Parathyroid adenoma (tissue), 2 donors: ENCODE results near the gene RPS6KC1.
"Not testable (repeated sequence)": the region's sequence is repeated elsewhere in the genome, so short reads cannot be mapped to it uniquely, and the experiment has no call there.

ENCODE experiments used
- H2AFZ ChIP-seq: fragments of 300-600 bp; sonication (generic); one replicate; pipeline ENCODE4 v1.7.0; 2017; ENCODE audit warnings: antibody characterized with exemption, mild to moderate bottlenecking
- H3K27ac ChIP-seq: fragments of 300-600 bp; sonication (generic); one replicate; pipeline ENCODE4 v1.7.0; 2017
- H3K27me3 ChIP-seq: fragments of 300-600 bp; sonication (generic); one replicate; pipeline ENCODE4 v1.7.0; 2017; ENCODE audit warnings: low read length; ENCODE audit not compliant: control insufficient read depth, insufficient read depth
- H3K36me3 ChIP-seq: fragments of 300-600 bp; sonication (generic); one replicate; pipeline ENCODE4 v1.7.0; 2017; ENCODE audit warnings: low read length; ENCODE audit not compliant: control insufficient read depth, insufficient read depth
- H3K4me1 ChIP-seq: fragments of 300-600 bp; sonication (generic); one replicate; pipeline ENCODE4 v1.7.0; 2017; ENCODE audit warnings: control low read depth
- H3K4me2 ChIP-seq: fragments of 300-600 bp; sonication (generic); one replicate; pipeline ENCODE4 v1.7.0; 2017; ENCODE audit warnings: low read length
- H3K4me3 ChIP-seq: fragments of 300-600 bp; sonication (generic); one replicate; pipeline ENCODE4 v1.7.0; 2017; ENCODE audit warnings: low read depth, low read length
- H3K79me2 ChIP-seq: fragments of 300-600 bp; sonication (generic); one replicate; pipeline ENCODE4 v1.7.0; 2017; ENCODE audit warnings: control low read depth
- H3K9ac ChIP-seq: fragments of 300-600 bp; sonication (generic); one replicate; pipeline ENCODE4 v1.7.0; 2017; ENCODE audit warnings: mild to moderate bottlenecking
- H3K9me3 ChIP-seq: fragments of 300-600 bp; sonication (generic); one replicate; pipeline ENCODE4 v1.7.0; 2017; ENCODE audit warnings: low read length; ENCODE audit not compliant: control insufficient read depth
- TF ChIP-seq, protein P1 (sequence below): fragments of 300-600 bp; sonication (generic); IDR thresholded peaks from one replicate; pipeline ENCODE4 v1.7.0; 2017; ENCODE audit warnings: antibody characterized with exemption, mild to moderate bottlenecking
- donor health status: primary hyperparathyroidism.

The RPS6KC1 gene

DNA sequence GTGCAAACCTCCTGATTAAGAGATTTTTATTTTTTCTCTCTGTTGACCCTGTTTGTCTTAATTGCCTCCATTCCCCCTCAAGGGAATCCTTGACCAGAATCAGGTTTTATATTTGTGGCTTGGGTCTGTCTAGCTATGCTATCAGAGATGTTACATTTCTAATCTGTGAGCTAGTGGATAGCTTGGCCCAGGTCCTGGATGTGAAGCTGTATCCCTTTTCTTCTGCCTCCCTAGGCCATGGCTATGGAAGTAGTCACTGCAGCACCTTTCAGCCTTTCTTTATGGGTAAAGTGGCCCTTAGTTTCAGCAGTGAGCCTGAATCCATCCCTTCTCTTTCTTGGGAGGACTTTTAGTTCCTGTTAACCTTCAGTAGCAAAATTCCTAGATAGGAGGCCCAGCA, 18.4 kb upstream of the RPS6KC1 start:
- TF ChIP-seq, protein P1, sequence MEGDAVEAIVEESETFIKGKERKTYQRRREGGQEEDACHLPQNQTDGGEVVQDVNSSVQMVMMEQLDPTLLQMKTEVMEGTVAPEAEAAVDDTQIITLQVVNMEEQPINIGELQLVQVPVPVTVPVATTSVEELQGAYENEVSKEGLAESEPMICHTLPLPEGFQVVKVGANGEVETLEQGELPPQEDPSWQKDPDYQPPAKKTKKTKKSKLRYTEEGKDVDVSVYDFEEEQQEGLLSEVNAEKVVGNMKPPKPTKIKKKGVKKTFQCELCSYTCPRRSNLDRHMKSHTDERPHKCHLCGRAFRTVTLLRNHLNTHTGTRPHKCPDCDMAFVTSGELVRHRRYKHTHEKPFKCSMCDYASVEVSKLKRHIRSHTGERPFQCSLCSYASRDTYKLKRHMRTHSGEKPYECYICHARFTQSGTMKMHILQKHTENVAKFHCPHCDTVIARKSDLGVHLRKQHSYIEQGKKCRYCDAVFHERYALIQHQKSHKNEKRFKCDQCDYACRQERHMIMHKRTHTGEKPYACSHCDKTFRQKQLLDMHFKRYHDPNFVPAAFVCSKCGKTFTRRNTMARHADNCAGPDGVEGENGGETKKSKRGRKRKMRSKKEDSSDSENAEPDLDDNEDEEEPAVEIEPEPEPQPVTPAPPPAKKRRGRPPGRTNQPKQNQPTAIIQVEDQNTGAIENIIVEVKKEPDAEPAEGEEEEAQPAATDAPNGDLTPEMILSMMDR = no peak
- Histone ChIP-seq H3K4me2 (no peak overlapping the region), H3K9ac (no peak overlapping the region)

GRCh38 chr1:213034713-213035112, 16.3 kb upstream of the RPS6KC1 start:
- Histone ChIP-seq H3K79me2 (no peaks in the 10 kb centered on the region), H3K4me3 (no peak overlapping the region), H2AFZ (no peak overlapping the region), H3K4me1 (no peaks in the 10 kb centered on the region), H3K4me2 (no peak overlapping the region), H3K9ac (no peak overlapping the region), H3K36me3 (no peaks in the 10 kb centered on the region), H3K9me3 (no peaks in the 10 kb centered on the region), H3K27ac (no peak overlapping the region), H3K27me3 (no peaks in the 10 kb centered on the region)
- TF ChIP-seq, protein P1 = no peak

More for the DNA sequence above, 18.4 kb upstream of the RPS6KC1 start:
- Histone ChIP-seq H3K27me3 (no peaks in the 10 kb centered on the region), H3K36me3 (no peaks in the 10 kb centered on the region), H3K4me1 (no peaks in the 10 kb centered on the region), H3K4me3 (no peak overlapping the region), H3K79me2 (no peaks in the 10 kb centered on the region), H2AFZ (no peak overlapping the region), H3K9me3 (no peaks in the 10 kb centered on the region), H3K27ac (no peak overlapping the region)

DNA sequence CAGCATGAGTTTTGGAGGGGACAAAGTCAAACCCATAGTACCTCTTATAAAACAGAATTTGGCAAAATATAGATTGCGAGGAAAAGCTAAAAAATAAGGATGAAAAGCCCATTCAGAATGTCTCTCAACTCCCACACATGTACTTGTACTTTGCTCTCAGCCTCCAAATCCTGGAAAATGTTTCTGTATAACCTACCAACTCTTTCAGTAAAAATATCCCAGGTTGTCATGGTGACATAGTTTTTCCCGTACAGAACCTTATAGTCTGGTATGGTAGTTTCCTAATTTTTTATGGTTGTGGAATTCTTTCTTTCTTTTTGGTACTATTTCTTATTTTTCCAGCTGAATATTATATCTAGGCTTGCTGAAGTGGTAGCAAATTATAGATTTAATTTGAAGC, 15.5 kb upstream of the RPS6KC1 start:
- Histone ChIP-seq H3K36me3 (no peaks in the 10 kb centered on the region), H3K9me3 (no peaks in the 10 kb centered on the region), H3K27ac (no peak overlapping the region), H3K9ac (no peak overlapping the region), H2AFZ (no peak overlapping the region), H3K79me2 (no peaks in the 10 kb centered on the region), H3K4me3 (no peak overlapping the region), H3K4me1 (no peaks in the 10 kb centered on the region), H3K27me3 (no peaks in the 10 kb centered on the region), H3K4me2 (no peak overlapping the region)
- TF ChIP-seq, protein P1 = no peak

- TF ChIP-seq, protein P1 = no peak
- H3K27ac ChIP-seq = no peak overlapping the region
- no peaks in the 10 kb centered on the region for H3K36me3 ChIP-seq
- no peaks in the 10 kb centered on the region for H3K9me3 ChIP-seq
- no peaks in the 10 kb centered on the region for H3K79me2 ChIP-seq
- no peak overlapping the region for H3K4me2 ChIP-seq
- H2AFZ ChIP-seq = no peak overlapping the region
- no peak overlapping the region for H3K9ac ChIP-seq
- no peaks in the 10 kb centered on the region for H3K4me1 ChIP-seq
- H3K4me3 ChIP-seq = no peak overlapping the region
- H3K27me3 ChIP-seq = no peaks in the 10 kb centered on the region
These were observed 9.6 kb upstream of the RPS6KC1 start for GRCh38 chr1:213041443-213041842.

GRCh38 chr1:213045321-213046226, 5.5 kb upstream of the RPS6KC1 start:
- not testable (repeated sequence) for H3K4me3 ChIP-seq, H3K9ac ChIP-seq, H3K4me2 ChIP-seq, H3K79me2 ChIP-seq, H3K27ac ChIP-seq, H3K27me3 ChIP-seq, H3K4me1 ChIP-seq, H2AFZ ChIP-seq, H3K36me3 ChIP-seq, H3K9me3 ChIP-seq
